Peyer's patch (tissue), 4 donors: Measurements from ENCODE around the gene PTP4A2.

Experiments used
- POLR2A ChIP-seq, 2 donors: fragments of 450-650 bp; IDR thresholded peaks; one replicate each; pipeline ENCODE4 v1.5.1; 2017; ENCODE audit warnings: antibody characterized with exemption in 2 of 2, mild to moderate bottlenecking in 2 of 2, moderate library complexity in 2 of 2
- TF ChIP-seq, protein P1 (sequence below), 6 experiments: fragments of 450-650 bp in 4 of 6; fragments of 200-600 bp in 2 of 6; sonication (generic) in 1 of 6; IDR thresholded peaks; one replicate each; pipeline ENCODE4 v1.5.1; 2017 to 2019; ENCODE audit warnings: antibody characterized with exemption in 6 of 6, mild to moderate bottlenecking in 3 of 6, moderate library complexity in 1 of 6

DNA sequence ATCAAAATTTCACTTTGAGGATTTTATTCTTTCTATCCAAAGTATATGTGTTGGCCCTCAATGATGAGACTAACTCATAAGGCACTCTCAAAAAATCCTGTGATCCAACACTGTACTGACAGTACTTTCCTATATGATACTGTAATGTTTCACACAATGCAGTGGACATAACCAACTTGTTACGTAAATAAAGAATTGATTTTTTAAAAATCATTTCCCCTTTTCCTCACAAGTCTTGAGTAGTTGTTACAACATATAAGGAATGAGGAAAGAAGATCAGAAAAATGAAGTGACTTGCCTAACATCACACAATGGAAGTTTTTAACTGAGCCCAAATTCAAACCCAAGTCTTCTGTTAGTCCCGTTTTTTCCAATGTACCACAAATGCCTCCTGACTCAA is 17.2 kb downstream of the PTP4A2 start:
- TF ChIP-seq, protein P1, sequence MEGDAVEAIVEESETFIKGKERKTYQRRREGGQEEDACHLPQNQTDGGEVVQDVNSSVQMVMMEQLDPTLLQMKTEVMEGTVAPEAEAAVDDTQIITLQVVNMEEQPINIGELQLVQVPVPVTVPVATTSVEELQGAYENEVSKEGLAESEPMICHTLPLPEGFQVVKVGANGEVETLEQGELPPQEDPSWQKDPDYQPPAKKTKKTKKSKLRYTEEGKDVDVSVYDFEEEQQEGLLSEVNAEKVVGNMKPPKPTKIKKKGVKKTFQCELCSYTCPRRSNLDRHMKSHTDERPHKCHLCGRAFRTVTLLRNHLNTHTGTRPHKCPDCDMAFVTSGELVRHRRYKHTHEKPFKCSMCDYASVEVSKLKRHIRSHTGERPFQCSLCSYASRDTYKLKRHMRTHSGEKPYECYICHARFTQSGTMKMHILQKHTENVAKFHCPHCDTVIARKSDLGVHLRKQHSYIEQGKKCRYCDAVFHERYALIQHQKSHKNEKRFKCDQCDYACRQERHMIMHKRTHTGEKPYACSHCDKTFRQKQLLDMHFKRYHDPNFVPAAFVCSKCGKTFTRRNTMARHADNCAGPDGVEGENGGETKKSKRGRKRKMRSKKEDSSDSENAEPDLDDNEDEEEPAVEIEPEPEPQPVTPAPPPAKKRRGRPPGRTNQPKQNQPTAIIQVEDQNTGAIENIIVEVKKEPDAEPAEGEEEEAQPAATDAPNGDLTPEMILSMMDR (IDR thresholded peaks at IDR 0.05), result no peak
- TF ChIP-seq POLR2A (IDR thresholded peaks at IDR 0.05), result no peak
